Prostate gland (tissue), 2 donors: ENCODE data around the gene MICAL3. TPM values are rescaled to one million over a fixed set of nuclear protein-coding genes. Genes with fewer than 3 reads are reported as not detected.

Experiments used
- DNase-seq: peaks from one replicate; pipeline ENCODE4 v3.0.0-alpha.2; 2019; ENCODE audit warnings: low spot score
- H3K27ac ChIP-seq, 2 donors: fragments of 200-600 bp; sonication (generic); 2 replicates each; pipeline ENCODE4 v1.5.1; 2017 to 2019
- H3K27me3 ChIP-seq: fragments of 200-600 bp; sonication (generic); replicated peaks from 2 replicates; pipeline ENCODE4 v1.5.1; 2019; ENCODE audit not compliant: insufficient read depth
- H3K36me3 ChIP-seq, 2 donors: fragments of 200-600 bp; sonication (generic); 1 replicate in 1 of 2; 2 replicates in 1 of 2; pipeline versions ENCODE4 v1.5.1 to v1.8.1; 2017 to 2019
- H3K4me1 ChIP-seq: fragments of 200-600 bp; sonication (generic); replicated peaks from 2 replicates; pipeline ENCODE4 v1.5.1; 2019
- H3K4me3 ChIP-seq, 2 donors: fragments of 200-600 bp; sonication (generic); 2 replicates each; pipeline ENCODE4 v1.5.1; 2017 to 2019
- H3K9me3 ChIP-seq: fragments of 200-600 bp; sonication (generic); 2 replicates; pipeline ENCODE4 v1.5.1; 2017
- CTCF ChIP-seq, 4 experiments: fragments of 200-600 bp in 2 of 4; fragments of 450-650 bp in 2 of 4; sonication (generic) in 2 of 4; IDR thresholded peaks; 1 replicate in 3 of 4; 2 replicates in 1 of 4; pipeline ENCODE4 v1.5.1; 2016 to 2019; ENCODE audit warnings: antibody characterized with exemption in 4 of 4, mild to moderate bottlenecking in 2 of 4, moderate library complexity in 2 of 4
- POLR2A ChIP-seq: fragments of 450-650 bp; IDR thresholded peaks from one replicate; pipeline ENCODE4 v1.6.1; 2016; ENCODE audit warnings: antibody characterized with exemption, mild to moderate bottlenecking
- POLR2AphosphoS5 ChIP-seq: sonication (generic); formaldehyde crosslinking; IDR thresholded peaks from one replicate; pipeline ENCODE4 v1.6.1; 2017; ENCODE audit warnings: antibody characterized with exemption
- WGBS: methylation state at CpG from one replicate; pipeline ENCODE4 v1.1.5; 2018; 5-methylcytosine and 5-hydroxymethylcytosine counted together
- intact Hi-C: fragments of 100-400 bp; cut with DNase I; formaldehyde crosslinking; loops from one replicate; pipeline ENCODE4 v1.14.2; 2022
- total RNA-seq, 2 donors: library from RNA; depleted of rRNA; stranded (reverse); fragments of >200 nt; gene quantifications; one replicate each; pipeline ENCODE4 v1.1.0, GENCODE V29; 2016

Gene MICAL3
- total RNA-seq, 2 donors from 2014 or later = 58.6 to 78.7 TPM

DNA sequence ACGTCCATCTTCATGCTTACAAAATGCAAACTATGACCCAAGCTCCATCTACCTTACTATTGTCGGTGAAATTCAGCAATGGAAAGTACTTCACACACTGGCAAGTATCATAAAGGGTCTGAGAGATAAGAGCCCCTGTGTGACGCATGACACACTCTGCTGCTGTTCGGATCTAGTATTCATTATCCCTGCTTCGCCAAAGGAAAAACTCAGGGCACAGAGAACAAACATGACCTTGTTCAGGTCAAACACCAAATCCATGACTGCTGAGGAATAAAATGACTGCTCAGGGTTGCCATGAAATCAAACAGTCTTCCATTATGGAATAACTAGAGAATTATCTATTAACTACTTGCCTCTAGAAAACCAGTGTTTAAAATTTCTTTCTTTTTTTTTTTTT is 73.0 kb downstream of the MICAL3 start:
- no peaks in the 10 kb centered on the region for H3K27me3 ChIP-seq
- intact Hi-C loops = no loop called here
- peaks cover 10% of the 10 kb centered on the region for H3K4me1 ChIP-seq
- H3K36me3 ChIP-seq = no peaks in the 10 kb centered on the region
- no peak for DNase-seq
- WGBS = 88% methylated on average over 5 of the region's 5 CpGs
- TF ChIP-seq POLR2A (no peak), CTCF (IDR thresholded peaks at IDR 0.05) (no peak), POLR2AphosphoS5 (no peak)
- no peaks in the 10 kb centered on the region for H3K9me3 ChIP-seq
- H3K4me3 ChIP-seq = no peak overlapping the region
- H3K27ac ChIP-seq = no peak overlapping the region

DNA sequence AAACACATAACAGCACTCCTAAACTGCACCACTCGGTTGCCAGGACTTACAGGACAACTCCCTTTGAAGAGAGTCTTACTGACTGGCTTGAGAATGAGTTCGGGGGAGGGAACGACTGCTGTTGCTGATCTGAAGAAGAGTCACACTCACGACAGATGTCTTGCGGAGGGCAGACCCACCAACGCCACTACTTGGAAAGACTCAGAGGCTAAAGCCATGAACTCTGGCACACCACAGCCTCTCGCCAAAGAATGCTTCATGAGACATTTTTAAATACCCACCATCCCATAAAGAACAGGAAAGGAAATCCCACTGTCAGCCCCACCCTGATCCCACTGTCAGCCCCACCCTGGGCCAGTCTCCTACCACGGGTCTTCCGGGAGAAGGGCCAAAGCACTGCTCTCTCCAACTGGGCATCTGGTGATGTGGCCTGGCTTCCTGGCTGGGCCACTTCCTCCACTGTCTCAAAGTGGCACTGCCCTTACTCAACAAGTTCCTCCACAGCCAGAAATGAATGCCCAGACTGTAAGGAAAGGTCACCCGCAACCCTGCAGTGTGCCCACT is 73.6 kb downstream of the MICAL3 start:
- TF ChIP-seq POLR2A = no peak
- no peak for TF ChIP-seq POLR2AphosphoS5
- no peak for TF ChIP-seq CTCF (IDR thresholded peaks at IDR 0.05)
- WGBS = 81% methylated on average over 10 of the region's 10 CpGs
- H3K27me3 ChIP-seq = no peaks in the 10 kb centered on the region
- no peak overlapping the region for H3K27ac ChIP-seq
- H3K9me3 ChIP-seq = no peaks in the 10 kb centered on the region
- no peak overlapping the region for H3K4me3 ChIP-seq
- H3K4me1 ChIP-seq = peaks cover 11% of the 10 kb centered on the region
- intact Hi-C loops = no loop called here
- no peak for DNase-seq
- H3K36me3 ChIP-seq = no peaks in the 10 kb centered on the region

DNA sequence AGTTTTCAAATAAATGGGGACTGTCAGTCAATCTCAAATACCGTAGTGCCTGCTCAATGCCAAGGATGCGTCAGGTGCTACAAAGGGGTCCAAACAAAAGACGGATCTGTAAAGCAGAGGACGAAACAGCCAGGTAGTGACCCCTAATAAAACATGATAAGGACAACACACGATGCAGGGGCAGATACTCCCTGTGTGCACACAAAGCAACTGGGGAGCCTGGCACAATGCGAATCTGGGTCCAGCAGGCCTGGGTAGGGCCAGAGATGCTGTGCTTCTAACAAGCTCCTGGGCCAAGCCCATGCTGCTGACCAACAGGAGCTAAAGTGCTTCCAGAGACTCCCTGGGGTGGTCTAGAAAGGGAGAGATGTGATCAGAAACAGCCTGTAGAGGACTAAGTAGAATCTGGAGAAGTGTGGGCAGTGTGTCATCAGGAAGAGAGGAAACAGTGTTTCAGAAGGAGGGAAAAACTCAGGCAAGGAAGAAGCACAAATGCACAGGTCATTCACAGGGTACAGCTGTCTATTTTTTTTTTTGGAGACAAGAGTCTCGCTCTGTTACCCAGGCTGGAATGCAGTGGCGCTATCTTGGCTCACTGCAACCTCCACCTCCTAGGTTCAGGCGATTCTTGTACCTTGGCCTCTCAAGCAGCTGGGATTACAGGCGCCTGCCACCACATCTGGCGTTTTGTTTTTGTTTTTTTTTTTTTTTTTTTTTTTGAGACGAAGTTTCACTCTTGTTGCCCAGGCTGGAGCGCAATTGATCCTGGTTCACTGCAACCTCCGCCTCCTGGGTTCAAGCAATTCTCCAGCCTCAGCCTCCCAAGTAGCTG is 74.5 kb downstream of the MICAL3 start:
- Histone ChIP-seq H3K27me3 (no peaks in the 10 kb centered on the region), H3K27ac (no peak overlapping the region), H3K4me1 (peaks cover 17% of the 10 kb centered on the region), H3K36me3 (no peaks in the 10 kb centered on the region), H3K9me3 (no peaks in the 10 kb centered on the region), H3K4me3 (no peak overlapping the region)
- TF ChIP-seq POLR2AphosphoS5 (no peak), CTCF (IDR thresholded peaks at IDR 0.05) (no peak)
- intact Hi-C loops = no loop called here
- no peak for DNase-seq
- WGBS = 74% methylated on average over 14 of the region's 14 CpGs

DNA sequence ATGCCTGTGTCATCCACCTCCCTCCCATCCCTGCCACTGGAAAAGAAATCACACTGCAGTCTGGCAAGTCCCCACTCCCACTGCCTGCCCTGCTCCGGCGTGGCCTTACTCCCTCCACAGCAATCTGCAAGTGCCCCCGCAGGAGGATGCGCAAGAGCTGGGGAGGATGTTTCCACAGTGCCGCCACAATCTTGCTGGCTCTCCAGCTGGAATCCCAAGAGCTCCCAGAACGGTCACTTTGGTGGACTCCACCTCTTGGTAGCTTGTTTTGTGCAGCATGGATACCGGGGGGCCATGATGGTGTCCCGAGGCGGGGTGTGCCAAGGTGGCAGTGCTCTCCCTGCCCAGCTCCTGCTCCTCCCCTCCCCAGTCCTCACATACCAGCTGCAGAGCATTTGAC is 76.3 kb downstream of the MICAL3 start:
- intact Hi-C loops = no loop called here
- no peaks in the 10 kb centered on the region for H3K27me3 ChIP-seq
- DNase-seq = no peak
- H3K4me3 ChIP-seq = no peak overlapping the region
- H3K27ac ChIP-seq = no peak overlapping the region
- no peak for TF ChIP-seq POLR2A
- TF ChIP-seq CTCF (IDR thresholded peaks at IDR 0.05) = no peak
- TF ChIP-seq POLR2AphosphoS5 = no peak
- peaks cover 22% of the 10 kb centered on the region for H3K4me1 ChIP-seq
- H3K36me3 ChIP-seq = no peaks in the 10 kb centered on the region
- WGBS = 91% methylated on average over 9 of the region's 9 CpGs
- H3K9me3 ChIP-seq = no peaks in the 10 kb centered on the region
